ENCODE data around the gene TBX3. TPM values are rescaled to one million over a fixed set of nuclear protein-coding genes. Genes with fewer than 3 reads are reported as not detected.

The TBX3 gene
- total RNA-seq, 1 experiment from 2014 or later = not detected

DNA sequence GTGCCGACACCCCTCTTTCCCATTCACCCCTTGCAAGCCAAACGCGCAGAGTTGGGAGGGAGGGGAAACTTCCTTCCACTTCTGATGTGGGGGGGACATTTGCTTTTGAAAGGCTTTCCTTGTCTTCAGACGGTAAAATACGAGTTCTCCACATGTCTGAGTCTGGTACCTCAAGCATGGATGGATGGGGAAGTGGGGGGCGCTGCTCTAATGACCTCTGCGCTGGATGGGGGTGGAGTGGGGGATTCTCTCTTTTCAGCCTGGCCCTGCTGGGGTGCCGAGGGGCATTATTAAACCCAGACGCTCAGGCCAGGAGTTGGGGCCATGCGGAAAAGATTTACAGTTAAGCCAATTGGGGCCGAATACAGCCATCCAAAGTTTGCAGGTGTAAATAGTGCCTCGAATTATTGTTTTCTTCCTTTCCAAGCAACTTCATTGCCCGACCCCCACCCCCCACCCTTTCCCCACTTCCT lies 9.1 kb upstream of the TBX3 start:
- H3K4me2 ChIP-seq (ENCODE audit: low read depth, low read length, poor library complexity, severe bottlenecking) = no peak overlapping the region
- no peaks in the 10 kb centered on the region for H3K9me2 ChIP-seq (replicated peaks; ENCODE audit: insufficient read depth, low read length)
- no peak overlapping the region for H3K9ac ChIP-seq (ENCODE audit: low read length)

DNA sequence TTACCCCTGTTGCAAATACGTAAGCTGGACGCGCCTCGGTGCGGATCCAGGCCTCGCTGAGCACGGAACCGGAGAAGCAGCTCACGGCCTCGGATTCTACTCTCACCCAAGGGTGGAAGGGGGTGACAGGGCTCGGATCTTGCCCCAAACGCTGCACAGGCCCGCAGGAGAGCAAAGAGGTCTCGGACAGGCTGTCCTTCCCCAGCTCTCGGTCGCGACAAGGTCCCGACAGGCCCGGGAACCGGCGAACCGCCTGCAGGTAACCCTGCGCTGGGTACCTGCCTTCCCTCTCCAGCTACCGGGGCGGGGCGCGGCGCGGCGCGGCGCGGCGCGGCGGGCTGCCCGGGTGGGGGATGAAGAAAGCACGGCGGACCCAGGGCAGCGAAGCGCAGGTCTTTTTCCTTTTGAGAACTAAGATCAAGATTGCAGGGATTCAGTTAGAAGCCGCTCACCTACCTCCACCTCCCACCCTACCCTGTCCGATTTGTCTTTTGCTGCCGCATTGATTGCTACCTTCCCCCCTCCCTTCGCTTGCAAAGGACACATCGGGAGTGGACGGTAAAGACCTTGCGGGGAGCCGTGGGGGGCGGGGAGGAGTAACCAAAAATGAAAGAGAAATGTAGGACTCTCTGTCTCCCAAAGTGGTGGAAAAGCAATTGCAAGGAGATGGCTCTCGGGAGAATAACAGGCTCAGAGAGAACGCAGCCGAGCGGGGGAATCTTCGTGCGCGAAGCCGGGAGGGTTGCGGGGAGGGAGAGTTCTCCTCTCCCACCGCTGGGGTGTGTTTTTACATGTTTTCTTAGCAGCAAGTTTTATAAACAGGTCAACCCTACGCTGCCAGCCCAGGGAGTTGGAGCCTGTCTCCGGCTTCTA lies 8.4 kb upstream of the TBX3 start:
- H3K4me1 ChIP-seq (ENCODE audit: low read length) = no peaks in the 10 kb centered on the region
- H3K27me3 ChIP-seq (ENCODE audit: low read length) = no peaks in the 10 kb centered on the region

More for the DNA sequence above, 9.1 kb upstream of the TBX3 start:
- H3K9me3 ChIP-seq (ENCODE audit: low read length) = no peaks in the 10 kb centered on the region
- H3K36me3 ChIP-seq (ENCODE audit: insufficient read depth, low read length) = no peaks in the 10 kb centered on the region
- H3K4me3 ChIP-seq (ENCODE audit: low read length) = no peak overlapping the region
- no peaks in the 10 kb centered on the region for H3K4me1 ChIP-seq (ENCODE audit: low read length)
- H3K27me3 ChIP-seq (ENCODE audit: low read length) = no peaks in the 10 kb centered on the region
- DNase-seq = no peak
- H4K20me1 ChIP-seq (ENCODE audit: insufficient read depth, low read depth, low read length) = no peaks in the 10 kb centered on the region
- no peak overlapping the region for H2AFZ ChIP-seq (ENCODE audit: low read length)
- H3K27ac ChIP-seq (ENCODE audit: low read length) = no peak overlapping the region
- no peaks in the 10 kb centered on the region for H3K79me2 ChIP-seq (ENCODE audit: low read length)

DNA sequence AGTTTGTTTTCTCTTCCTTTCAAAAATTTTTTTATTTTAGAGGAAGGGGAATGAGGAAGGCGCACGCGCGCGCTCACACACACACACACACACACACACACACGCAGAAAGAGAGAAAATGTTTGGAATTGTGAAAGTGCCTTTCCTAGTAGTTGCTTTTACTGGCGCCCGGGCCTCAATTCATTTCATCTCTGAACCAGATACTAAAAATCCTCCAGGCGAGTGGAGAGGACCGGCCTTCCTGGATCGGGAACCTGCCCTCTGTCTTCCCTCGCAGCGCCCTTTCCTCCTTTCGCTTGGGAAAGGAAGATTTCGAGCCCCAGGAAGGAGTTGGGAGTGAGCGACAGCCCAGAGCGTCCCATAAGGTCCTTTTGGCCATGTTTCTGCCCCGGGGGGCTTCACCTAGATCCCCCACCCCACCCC lies 7.8 kb upstream of the TBX3 start:
- no peaks in the 10 kb centered on the region for H4K20me1 ChIP-seq (ENCODE audit: insufficient read depth, low read depth, low read length)
- no peak overlapping the region for H2AFZ ChIP-seq (ENCODE audit: low read length)
- H3K9me3 ChIP-seq (ENCODE audit: low read length) = no peaks in the 10 kb centered on the region
- no peaks in the 10 kb centered on the region for H3K27me3 ChIP-seq (ENCODE audit: low read length)
- H3K79me2 ChIP-seq (ENCODE audit: low read length) = no peaks in the 10 kb centered on the region
- H3K4me3 ChIP-seq (ENCODE audit: low read length) = no peak overlapping the region
- no peaks in the 10 kb centered on the region for H3K9me2 ChIP-seq (replicated peaks; ENCODE audit: insufficient read depth, low read length)
- no peak overlapping the region for H3K4me2 ChIP-seq (ENCODE audit: low read depth, low read length, poor library complexity, severe bottlenecking)
- no peak for DNase-seq
- H3K36me3 ChIP-seq (ENCODE audit: insufficient read depth, low read length) = no peaks in the 10 kb centered on the region
- H3K27ac ChIP-seq (ENCODE audit: low read length) = no peak overlapping the region
- no peak overlapping the region for H3K9ac ChIP-seq (ENCODE audit: low read length)
- H3K4me1 ChIP-seq (ENCODE audit: low read length) = no peaks in the 10 kb centered on the region

More for the DNA sequence above, 8.4 kb upstream of the TBX3 start:
- Histone ChIP-seq H2AFZ (ENCODE audit: low read length) (no peak overlapping the region), H3K4me2 (ENCODE audit: low read depth, low read length, poor library complexity, severe bottlenecking) (no peak overlapping the region), H3K4me3 (ENCODE audit: low read length) (no peak overlapping the region), H4K20me1 (ENCODE audit: insufficient read depth, low read depth, low read length) (no peaks in the 10 kb centered on the region), H3K9me2 (replicated peaks; ENCODE audit: insufficient read depth, low read length) (no peaks in the 10 kb centered on the region), H3K9ac (ENCODE audit: low read length) (no peak overlapping the region), H3K9me3 (ENCODE audit: low read length) (no peaks in the 10 kb centered on the region), H3K27ac (ENCODE audit: low read length) (no peak overlapping the region), H3K79me2 (ENCODE audit: low read length) (no peaks in the 10 kb centered on the region), H3K36me3 (ENCODE audit: insufficient read depth, low read length) (no peaks in the 10 kb centered on the region)
- DNase-seq = no peak

DNA sequence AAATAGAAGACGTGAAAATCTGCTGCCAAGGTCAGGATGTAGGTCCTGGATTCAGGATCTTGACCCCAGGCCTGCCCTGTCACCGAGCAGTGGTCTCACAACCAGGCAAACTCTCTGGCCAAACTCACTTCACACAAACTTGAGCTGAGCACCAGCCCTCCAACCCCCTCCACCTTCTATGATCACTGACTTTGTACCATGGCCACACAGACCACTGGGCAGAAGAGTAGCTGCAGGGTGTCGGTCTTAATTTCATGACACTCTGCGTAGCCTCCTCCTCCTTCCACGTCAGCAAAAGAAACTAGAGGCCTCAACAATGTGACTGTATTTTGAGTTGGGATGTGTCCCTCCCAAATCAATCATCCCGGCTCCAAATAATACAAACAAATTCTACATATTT lies 7.2 kb upstream of the TBX3 start:
- no peaks in the 10 kb centered on the region for H3K79me2 ChIP-seq (ENCODE audit: low read length)
- H3K27me3 ChIP-seq (ENCODE audit: low read length) = no peaks in the 10 kb centered on the region
- no peak overlapping the region for H3K4me3 ChIP-seq (ENCODE audit: low read length)
- no peaks in the 10 kb centered on the region for H3K4me1 ChIP-seq (ENCODE audit: low read length)
- H3K27ac ChIP-seq (ENCODE audit: low read length) = no peak overlapping the region
- no peaks in the 10 kb centered on the region for H3K9me2 ChIP-seq (replicated peaks; ENCODE audit: insufficient read depth, low read length)
- no peak overlapping the region for H2AFZ ChIP-seq (ENCODE audit: low read length)
- DNase-seq = no peak
- no peaks in the 10 kb centered on the region for H4K20me1 ChIP-seq (ENCODE audit: insufficient read depth, low read depth, low read length)
- H3K9ac ChIP-seq (ENCODE audit: low read length) = no peak overlapping the region
- no peaks in the 10 kb centered on the region for H3K9me3 ChIP-seq (ENCODE audit: low read length)
- no peaks in the 10 kb centered on the region for H3K36me3 ChIP-seq (ENCODE audit: insufficient read depth, low read length)
- H3K4me2 ChIP-seq (ENCODE audit: low read depth, low read length, poor library complexity, severe bottlenecking) = no peak overlapping the region

DNA sequence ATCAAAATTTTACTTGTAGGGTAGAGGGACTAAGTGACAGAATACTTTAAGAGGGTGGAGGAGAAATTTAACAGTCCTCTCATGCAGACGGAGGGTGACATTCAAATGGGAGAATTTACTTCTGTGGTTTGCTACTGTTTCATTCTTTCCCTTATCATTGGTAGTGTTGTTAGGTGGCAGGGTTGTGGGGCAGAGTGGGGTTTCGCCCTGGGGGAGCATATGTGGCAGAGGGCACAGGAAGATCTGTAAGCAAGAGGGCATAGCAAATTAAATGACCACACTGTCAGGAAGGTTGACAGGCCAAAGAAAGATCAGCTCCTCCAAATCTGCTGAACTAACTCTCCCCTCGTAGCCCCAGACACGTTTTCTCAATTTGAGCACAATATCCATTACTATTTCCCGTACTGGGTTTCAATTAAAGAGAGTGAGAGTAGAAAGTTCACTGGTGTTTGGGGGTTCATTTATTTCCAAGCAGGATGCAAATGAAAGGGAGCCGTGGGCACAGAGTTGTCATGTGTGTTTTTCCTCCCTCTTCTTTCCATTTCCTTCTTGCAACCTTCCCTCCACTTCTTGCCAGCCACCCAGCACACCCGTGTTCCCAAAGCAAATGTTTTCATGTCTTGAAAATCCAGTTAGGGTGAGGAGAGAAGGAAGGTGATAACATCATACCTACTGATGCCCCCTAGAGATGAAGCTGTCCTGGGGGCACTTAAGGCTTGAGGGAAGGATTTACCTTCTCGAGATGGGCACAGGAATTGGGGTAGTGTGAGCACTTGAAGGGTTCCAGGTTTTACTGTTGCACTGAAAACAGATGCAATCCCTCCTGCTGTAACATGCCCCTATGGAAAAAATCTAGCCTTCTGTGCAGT lies 6.5 kb upstream of the TBX3 start:
- H3K4me1 ChIP-seq (ENCODE audit: low read length) = no peaks in the 10 kb centered on the region
- no peak overlapping the region for H2AFZ ChIP-seq (ENCODE audit: low read length)
- no peak overlapping the region for H3K27ac ChIP-seq (ENCODE audit: low read length)
- H3K27me3 ChIP-seq (ENCODE audit: low read length) = no peaks in the 10 kb centered on the region
- H3K9me3 ChIP-seq (ENCODE audit: low read length) = no peaks in the 10 kb centered on the region
- H3K79me2 ChIP-seq (ENCODE audit: low read length) = no peaks in the 10 kb centered on the region
- H3K9ac ChIP-seq (ENCODE audit: low read length) = no peak overlapping the region
- no peak overlapping the region for H3K4me2 ChIP-seq (ENCODE audit: low read depth, low read length, poor library complexity, severe bottlenecking)
- H3K36me3 ChIP-seq (ENCODE audit: insufficient read depth, low read length) = no peaks in the 10 kb centered on the region
- H3K9me2 ChIP-seq (replicated peaks; ENCODE audit: insufficient read depth, low read length) = no peaks in the 10 kb centered on the region
- H4K20me1 ChIP-seq (ENCODE audit: insufficient read depth, low read depth, low read length) = no peaks in the 10 kb centered on the region
- no peak overlapping the region for H3K4me3 ChIP-seq (ENCODE audit: low read length)
- no peak for DNase-seq

DNA sequence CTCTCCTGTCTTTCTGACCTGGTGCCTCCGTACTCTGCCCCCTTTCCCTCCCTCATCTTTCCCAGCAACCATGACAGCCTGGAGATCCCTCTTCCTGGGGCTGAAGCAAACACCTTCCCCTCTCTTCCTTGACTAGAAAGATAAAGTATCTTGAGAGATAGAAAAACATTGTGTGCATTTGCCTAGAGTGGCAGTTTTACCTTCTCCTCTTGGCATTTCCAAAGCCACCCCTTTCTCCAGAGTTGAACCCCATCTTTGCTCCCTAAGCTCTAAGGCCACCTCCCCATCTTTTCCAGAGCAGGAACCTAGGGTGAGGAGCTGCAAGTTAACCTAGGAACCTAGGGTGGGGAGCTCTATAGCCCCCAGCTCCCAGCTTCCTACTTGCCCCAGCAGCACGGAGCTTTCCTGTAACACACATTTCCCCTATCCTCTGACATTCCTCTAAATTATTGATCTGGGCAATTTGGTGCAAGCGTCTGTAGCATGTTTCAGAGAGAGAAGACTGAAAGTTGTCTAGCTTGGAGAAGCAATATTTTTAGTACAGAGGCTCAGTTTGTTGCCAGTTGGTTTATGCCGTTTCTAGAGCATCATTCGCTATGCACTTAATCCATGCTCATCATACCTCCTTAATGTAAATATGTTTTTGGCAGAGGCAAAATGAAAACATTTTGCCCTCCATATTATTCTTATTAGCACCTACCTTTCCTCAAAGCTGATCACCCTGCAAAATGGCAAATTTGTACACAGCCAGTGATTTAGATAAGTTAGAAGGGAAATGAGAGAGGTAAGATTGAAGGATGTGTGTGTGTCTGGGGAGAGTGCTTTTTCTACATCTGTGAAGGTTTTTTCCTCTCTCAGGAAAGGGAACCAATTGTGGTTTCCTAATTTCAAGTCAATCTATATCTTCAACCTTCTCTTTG lies 5.4 kb upstream of the TBX3 start:
- Histone ChIP-seq H3K4me3 (ENCODE audit: low read length) (no peak overlapping the region), H3K27me3 (ENCODE audit: low read length) (no peaks in the 10 kb centered on the region), H3K27ac (ENCODE audit: low read length) (no peak overlapping the region), H3K79me2 (ENCODE audit: low read length) (no peaks in the 10 kb centered on the region), H2AFZ (ENCODE audit: low read length) (no peak overlapping the region), H3K9me2 (replicated peaks; ENCODE audit: insufficient read depth, low read length) (no peaks in the 10 kb centered on the region), H3K9ac (ENCODE audit: low read length) (no peak overlapping the region), H3K4me2 (ENCODE audit: low read depth, low read length, poor library complexity, severe bottlenecking) (no peak overlapping the region), H3K4me1 (ENCODE audit: low read length) (no peaks in the 10 kb centered on the region), H4K20me1 (ENCODE audit: insufficient read depth, low read depth, low read length) (no peaks in the 10 kb centered on the region), H3K36me3 (ENCODE audit: insufficient read depth, low read length) (no peaks in the 10 kb centered on the region), H3K9me3 (ENCODE audit: low read length) (no peaks in the 10 kb centered on the region)
- DNase-seq = no peak

DNA sequence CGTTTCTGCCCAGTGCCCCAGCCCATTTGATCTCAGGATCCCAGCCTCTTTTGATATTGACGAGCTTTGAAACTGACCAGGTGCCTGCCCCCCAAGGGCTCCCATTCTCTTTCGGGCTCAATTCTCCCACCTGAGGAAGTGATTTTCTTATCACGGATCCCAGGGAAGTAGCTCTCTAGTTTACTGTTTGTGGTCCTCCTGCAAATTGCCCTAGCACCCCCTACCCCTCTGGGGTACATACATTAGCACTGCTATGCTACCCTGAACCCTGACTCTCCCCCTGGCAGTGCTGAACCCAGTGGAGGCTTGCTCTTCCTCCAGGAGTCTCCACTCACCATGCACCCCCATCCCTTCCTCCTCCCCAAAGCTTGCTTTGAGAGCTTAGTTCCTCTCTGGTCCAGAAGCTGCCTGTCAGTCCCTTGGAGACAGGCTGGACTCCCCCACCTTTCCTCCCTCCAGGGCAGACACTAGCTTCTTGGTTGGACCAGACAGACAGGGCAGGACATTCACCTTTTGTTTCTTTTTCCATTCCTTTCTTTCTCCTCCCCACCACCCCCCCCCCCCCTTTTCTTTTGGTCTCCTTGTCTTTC lies 4.4 kb upstream of the TBX3 start:
- H3K36me3 ChIP-seq (ENCODE audit: insufficient read depth, low read length) = no peaks in the 10 kb centered on the region
- H3K79me2 ChIP-seq (ENCODE audit: low read length) = no peaks in the 10 kb centered on the region
- H3K4me1 ChIP-seq (ENCODE audit: low read length) = no peaks in the 10 kb centered on the region
- H2AFZ ChIP-seq (ENCODE audit: low read length) = no peak overlapping the region
- no peaks in the 10 kb centered on the region for H3K9me3 ChIP-seq (ENCODE audit: low read length)
- no peaks in the 10 kb centered on the region for H3K27me3 ChIP-seq (ENCODE audit: low read length)
- no peak overlapping the region for H3K4me2 ChIP-seq (ENCODE audit: low read depth, low read length, poor library complexity, severe bottlenecking)
- no peak for DNase-seq
- H3K27ac ChIP-seq (ENCODE audit: low read length) = no peak overlapping the region
- H4K20me1 ChIP-seq (ENCODE audit: insufficient read depth, low read depth, low read length) = no peaks in the 10 kb centered on the region
- H3K4me3 ChIP-seq (ENCODE audit: low read length) = no peak overlapping the region
- H3K9me2 ChIP-seq (replicated peaks; ENCODE audit: insufficient read depth, low read length) = no peaks in the 10 kb centered on the region
- H3K9ac ChIP-seq (ENCODE audit: low read length) = no peak overlapping the region
